Transverse colon (tissue), 4 donors: Measurements from ENCODE around the gene NAA60. TPM values are rescaled to one million over a fixed set of nuclear protein-coding genes. Genes with fewer than 3 reads are reported as not detected.
A peak's percentile ranks its signal among the peaks of the same experiment; 100 is the strongest.

Experiments used
- DNase-seq: peaks from one replicate; pipeline ENCODE4 v3.0.0-alpha.2; 2019
- H3K27ac ChIP-seq, 4 donors: fragments of 200-600 bp; sonication (generic); 2 replicates each; pipeline ENCODE4 v1.5.1; 2016 to 2018; ENCODE audit warnings: inconsistent platforms in 4 of 4
- H3K27me3 ChIP-seq: fragments of 200-600 bp; sonication (generic); 2 replicates; pipeline ENCODE4 v1.5.1; 2017; ENCODE audit warnings: inconsistent platforms
- H3K36me3 ChIP-seq, 4 donors: fragments of 200-600 bp; sonication (generic); 2 replicates each; pipeline ENCODE4 v1.5.1; 2017 to 2019; ENCODE audit warnings: inconsistent platforms in 4 of 4
- H3K4me1 ChIP-seq, 4 donors: fragments of 200-600 bp; sonication (generic); 2 replicates each; pipeline ENCODE4 v1.5.1; 2017 to 2020; ENCODE audit warnings: inconsistent platforms in 4 of 4
- H3K4me3 ChIP-seq, 4 donors: fragments of 200-600 bp; sonication (generic); 1 replicate in 1 of 4; 2 replicates in 3 of 4; pipeline versions ENCODE4 v1.5.1 to v1.6.1; 2017 to 2019; ENCODE audit warnings: inconsistent platforms in 4 of 4
- H3K9me3 ChIP-seq, 2 donors: fragments of 200-600 bp; sonication (generic); 2 replicates each; pipeline ENCODE4 v1.5.1; 2017 to 2019; ENCODE audit warnings: inconsistent platforms in 2 of 2
- EP300 ChIP-seq: sonication (generic); formaldehyde crosslinking; IDR thresholded peaks from one replicate; pipeline ENCODE4 v1.6.1; 2017; ENCODE audit warnings: antibody characterized with exemption, low read depth
- POLR2A ChIP-seq: fragments of 450-650 bp; IDR thresholded peaks from one replicate; pipeline ENCODE4 v1.6.1; 2016; ENCODE audit warnings: antibody characterized with exemption, mild to moderate bottlenecking, moderate library complexity
- POLR2AphosphoS5 ChIP-seq, 3 donors: sonication (generic); formaldehyde crosslinking; IDR thresholded peaks; one replicate each; pipeline ENCODE4 v1.6.1; 2016; ENCODE audit warnings: antibody characterized with exemption in 3 of 3
- WGBS, 2 donors: methylation state at CpG; one replicate each; pipeline ENCODE4 v1.1.5; 2018; ENCODE audit warnings: low coverage in 1 of 2; 5-methylcytosine and 5-hydroxymethylcytosine counted together
- in situ Hi-C, 4 donors: fragments of 200-750 bp; cut with MboI; loops; one replicate each; pipeline versions ENCODE4 v1.15.0 to v1.15.1; 2017; ENCODE audit warnings: low sequenced_read_pairs in 3 of 4, low pct_ligation_motif_present in 1 of 4, low pct_unique_long_range_greater_than_20kb in 1 of 4
- intact Hi-C: fragments of 100-400 bp; cut with DNase I; formaldehyde crosslinking; loops from one replicate; pipeline ENCODE4 v1.15.1; 2023; ENCODE audit warnings: low total_unique reads
- total RNA-seq, 4 donors: library from RNA; depleted of rRNA; stranded (reverse); fragments of >200 nt; gene quantifications; one replicate each; pipeline ENCODE4 v1.1.0, GENCODE V29; 2016
- TF ChIP-seq, protein P1 (sequence below), 5 experiments: fragments of 200-600 bp in 3 of 5; fragments of 450-650 bp in 2 of 5; sonication (generic) in 3 of 5; IDR thresholded peaks; 1 replicate in 2 of 5; 2 replicates in 3 of 5; pipeline ENCODE4 v1.5.1; 2016 to 2017; ENCODE audit warnings: antibody characterized with exemption in 5 of 5, inconsistent platforms in 3 of 5, mild to moderate bottlenecking in 2 of 5, moderate library complexity in 1 of 5

Gene NAA60
- total RNA-seq, 4 donors from 2014 or later: 57.3 to 247 (median 72.9) TPM

DNA sequence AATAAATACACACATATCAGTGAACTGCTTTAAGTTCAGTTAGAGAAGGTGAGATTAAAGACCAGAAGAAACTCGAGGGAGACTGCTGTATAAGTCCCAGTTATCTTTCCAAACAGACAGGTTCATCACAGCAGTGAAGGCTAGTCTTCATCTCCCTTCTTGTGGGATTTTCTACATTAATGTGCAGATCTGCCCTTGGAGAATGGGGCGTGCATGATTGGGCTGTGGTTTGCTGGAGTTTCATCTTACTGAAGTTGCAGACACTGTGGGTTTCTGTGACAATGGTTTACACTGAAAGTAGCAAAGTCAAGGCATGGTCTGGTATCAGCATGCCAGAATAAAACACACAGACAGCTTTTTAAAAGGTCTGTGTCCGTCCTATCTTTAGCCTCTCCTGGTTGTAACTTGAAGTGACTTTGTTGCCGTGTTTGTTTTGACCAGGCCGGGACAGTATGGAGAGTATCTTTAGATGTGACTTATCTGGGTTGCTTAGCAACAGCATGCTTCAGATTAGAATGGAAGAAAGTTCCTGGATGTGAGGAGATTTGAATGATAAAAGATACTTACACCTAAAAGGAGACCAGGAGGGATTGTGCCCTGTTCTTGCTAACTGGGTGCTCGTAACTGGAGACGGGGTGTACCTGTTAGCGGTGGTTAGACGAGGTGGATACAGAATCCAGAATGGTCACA lies 16.1 kb downstream of the NAA60 start:
- in situ Hi-C loops: no loop called here
- intact Hi-C loops: loop anchor here (2.0 to 5.0 kb wide), 2 partner anchors 59 to 167 kb away; partner anchors contain the start of genes ZNF174 and ZSCAN32
- Histone ChIP-seq H3K27me3 (no peaks in the 10 kb centered on the region), H3K36me3 (no peaks in the 10 kb centered on the region), H3K27ac (peak overlapping the region; percentile 94 to 99 (median 96)), H3K4me1 (peaks cover 38 to 78% (median 54%) of the 10 kb centered on the region in 4 donors), H3K9me3 (no peaks in the 10 kb centered on the region), H3K4me3 (peak overlapping the region in 3 of 4 donors; percentile 81 to 95 (median 83))
- WGBS, 2 donors: 40 to 45% methylated on average over 6 to 9 of the region's 9 CpGs
- no peak for TF ChIP-seq POLR2AphosphoS5 (IDR thresholded peaks at IDR 0.05)
- no peak for TF ChIP-seq POLR2A
- no peak for TF ChIP-seq EP300
- TF ChIP-seq, protein P1, sequence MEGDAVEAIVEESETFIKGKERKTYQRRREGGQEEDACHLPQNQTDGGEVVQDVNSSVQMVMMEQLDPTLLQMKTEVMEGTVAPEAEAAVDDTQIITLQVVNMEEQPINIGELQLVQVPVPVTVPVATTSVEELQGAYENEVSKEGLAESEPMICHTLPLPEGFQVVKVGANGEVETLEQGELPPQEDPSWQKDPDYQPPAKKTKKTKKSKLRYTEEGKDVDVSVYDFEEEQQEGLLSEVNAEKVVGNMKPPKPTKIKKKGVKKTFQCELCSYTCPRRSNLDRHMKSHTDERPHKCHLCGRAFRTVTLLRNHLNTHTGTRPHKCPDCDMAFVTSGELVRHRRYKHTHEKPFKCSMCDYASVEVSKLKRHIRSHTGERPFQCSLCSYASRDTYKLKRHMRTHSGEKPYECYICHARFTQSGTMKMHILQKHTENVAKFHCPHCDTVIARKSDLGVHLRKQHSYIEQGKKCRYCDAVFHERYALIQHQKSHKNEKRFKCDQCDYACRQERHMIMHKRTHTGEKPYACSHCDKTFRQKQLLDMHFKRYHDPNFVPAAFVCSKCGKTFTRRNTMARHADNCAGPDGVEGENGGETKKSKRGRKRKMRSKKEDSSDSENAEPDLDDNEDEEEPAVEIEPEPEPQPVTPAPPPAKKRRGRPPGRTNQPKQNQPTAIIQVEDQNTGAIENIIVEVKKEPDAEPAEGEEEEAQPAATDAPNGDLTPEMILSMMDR (IDR thresholded peaks at IDR 0.05): no peak
- DNase-seq: no peak

DNA sequence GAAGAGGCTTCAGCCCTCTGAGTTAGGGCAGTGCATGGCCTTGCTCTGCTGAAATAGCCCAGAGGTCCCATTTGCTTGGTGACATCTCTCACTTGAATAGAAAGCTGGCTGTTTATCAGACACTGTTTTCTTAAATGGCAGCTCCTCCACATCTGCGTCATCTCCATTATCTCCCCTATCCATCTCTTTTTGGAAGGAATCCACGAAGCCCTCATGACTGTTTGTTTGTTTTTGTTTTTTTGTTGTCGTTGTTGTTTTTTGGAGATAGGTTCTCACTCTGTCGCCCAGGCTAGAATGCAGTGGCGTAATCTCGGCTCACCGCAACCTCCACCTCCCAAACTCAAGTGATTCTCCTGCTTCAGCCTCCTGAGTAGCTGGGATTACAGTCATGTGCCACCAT lies 16.6 kb downstream of the NAA60 start:
- intact Hi-C loops: no loop called here
- WGBS, 2 donors: 82 to 86% methylated on average over 7 of the region's 7 CpGs
- H3K36me3 ChIP-seq: no peaks in the 10 kb centered on the region
- H3K27ac ChIP-seq: peak overlapping the region; percentile 94 to 99 (median 96)
- H3K4me1 ChIP-seq: peaks cover 38 to 82% (median 55%) of the 10 kb centered on the region in 4 donors
- H3K4me3 ChIP-seq: peak overlapping the region in 1 of 4 donors; percentile 95
- in situ Hi-C loops: no loop called here
- H3K9me3 ChIP-seq: no peaks in the 10 kb centered on the region
- no peaks in the 10 kb centered on the region for H3K27me3 ChIP-seq
- DNase-seq: no peak
- TF ChIP-seq POLR2A (no peak), POLR2AphosphoS5 (IDR thresholded peaks at IDR 0.05) (no peak), EP300 (no peak)
- TF ChIP-seq, protein P1 (IDR thresholded peaks at IDR 0.05): no peak

DNA sequence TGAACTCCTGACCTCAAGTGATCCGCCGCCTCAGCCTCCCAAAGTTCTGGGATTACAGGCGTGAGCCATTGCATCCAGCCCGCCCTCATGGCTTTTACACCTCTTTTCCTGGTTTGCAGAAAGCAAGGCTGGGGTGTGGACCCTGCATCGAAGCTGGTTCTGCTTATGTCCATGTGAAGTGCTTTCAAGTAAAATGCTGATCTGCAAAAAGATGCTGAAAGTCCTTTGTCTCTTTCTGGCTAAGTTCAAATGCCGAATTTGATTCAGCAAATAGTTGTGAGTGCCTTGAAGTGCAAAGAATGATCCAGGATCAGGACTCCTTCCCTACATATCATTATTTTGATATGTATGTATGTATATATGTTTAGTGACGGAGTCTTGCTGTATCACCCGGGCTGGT lies 17.1 kb downstream of the NAA60 start:
- WGBS, 2 donors: 71 to 87% methylated on average over 3 to 8 of the region's 8 CpGs
- peaks cover 38 to 83% (median 56%) of the 10 kb centered on the region in 4 donors for H3K4me1 ChIP-seq
- H3K4me3 ChIP-seq: no peak overlapping the region
- TF ChIP-seq POLR2A (no peak), POLR2AphosphoS5 (IDR thresholded peaks at IDR 0.05) (no peak)
- TF ChIP-seq, protein P1 (IDR thresholded peaks at IDR 0.05): no peak
- no peak for DNase-seq
- no peaks in the 10 kb centered on the region for H3K27me3 ChIP-seq
- peak overlapping the region in 2 of 4 donors; percentile 96 to 97 for H3K27ac ChIP-seq
- intact Hi-C loops: no loop called here
- no peaks in the 10 kb centered on the region for H3K36me3 ChIP-seq
- in situ Hi-C loops: no loop called here
- H3K9me3 ChIP-seq: no peaks in the 10 kb centered on the region

DNA sequence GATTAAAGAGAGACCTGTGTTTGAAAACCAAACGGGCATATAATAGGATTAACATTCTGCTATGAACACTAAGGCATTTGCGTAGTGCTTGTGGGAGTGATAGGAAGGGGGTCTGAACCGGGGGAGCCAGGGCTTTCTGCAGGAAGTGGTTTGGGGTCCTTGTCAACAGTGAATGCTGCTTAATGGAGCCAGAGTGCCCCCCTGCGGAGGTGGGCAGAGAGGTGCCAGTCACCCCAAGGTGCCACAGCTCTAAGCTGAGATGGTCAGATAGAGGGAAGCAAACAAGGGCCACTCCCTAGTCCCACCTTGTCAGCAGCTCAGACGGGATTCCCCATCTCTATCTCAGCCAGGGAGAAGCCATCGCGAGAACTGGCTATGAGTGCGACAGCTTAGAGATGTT lies 17.7 kb downstream of the NAA60 start:
- H3K4me3 ChIP-seq: no peak overlapping the region
- no peaks in the 10 kb centered on the region for H3K36me3 ChIP-seq
- intact Hi-C loops (no loop called here), in situ Hi-C loops (no loop called here)
- no peak for DNase-seq
- H3K27me3 ChIP-seq: no peaks in the 10 kb centered on the region
- WGBS, 2 donors: 46 to 61% methylated on average over 4 to 8 of the region's 8 CpGs
- H3K27ac ChIP-seq: no peak overlapping the region
- no peaks in the 10 kb centered on the region for H3K9me3 ChIP-seq
- H3K4me1 ChIP-seq: peaks cover 38 to 81% (median 56%) of the 10 kb centered on the region in 4 donors
- TF ChIP-seq, protein P1 (IDR thresholded peaks at IDR 0.05): no peak
- TF ChIP-seq POLR2A (no peak), EP300 (no peak), POLR2AphosphoS5 (IDR thresholded peaks at IDR 0.05) (no peak)
